ENCODE data around the gene PTMA. TPM values are rescaled to one million over a fixed set of nuclear protein-coding genes. Genes with fewer than 3 reads are reported as not detected.
"Not testable (repeated sequence)": the region's sequence is repeated elsewhere in the genome, so short reads cannot be mapped to it uniquely, and the experiment has no call there.

PTMA gene, protein sequence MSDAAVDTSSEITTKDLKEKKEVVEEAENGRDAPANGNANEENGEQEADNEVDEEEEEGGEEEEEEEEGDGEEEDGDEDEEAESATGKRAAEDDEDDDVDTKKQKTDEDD
- 1,200 and 1,260 TPM in 2 replicates for total RNA-seq (2021)
- percentile 99 among the genes with signal in this experiment for Bru-seq, nascent RNA
- percentile 100 among the genes with signal in this experiment for BruChase-seq, experiment 1, labeled RNA remaining after a 2-hour chase
- BruChase-seq, experiment 2, labeled RNA remaining after a 6-hour chase: percentile 100 among the genes with signal in this experiment
- long read RNA-seq, transcript PTMA-209 (5 exons, 784 nt): minor isoform, 12 of 2,240 reads
- long read RNA-seq, transcript PTMA-202 (5 exons, 1,221 nt): major isoform, 1,893 of 2,240 reads
- long read RNA-seq, transcript PTMA-201 (5 exons, 1,212 nt): minor isoform, 189 of 2,240 reads
- long read RNA-seq, partial matches to known transcripts: 41 of 2,240 reads
- long read RNA-seq, other reads (novel, unspliced or antisense): 101 of 2,240 reads

DNA sequence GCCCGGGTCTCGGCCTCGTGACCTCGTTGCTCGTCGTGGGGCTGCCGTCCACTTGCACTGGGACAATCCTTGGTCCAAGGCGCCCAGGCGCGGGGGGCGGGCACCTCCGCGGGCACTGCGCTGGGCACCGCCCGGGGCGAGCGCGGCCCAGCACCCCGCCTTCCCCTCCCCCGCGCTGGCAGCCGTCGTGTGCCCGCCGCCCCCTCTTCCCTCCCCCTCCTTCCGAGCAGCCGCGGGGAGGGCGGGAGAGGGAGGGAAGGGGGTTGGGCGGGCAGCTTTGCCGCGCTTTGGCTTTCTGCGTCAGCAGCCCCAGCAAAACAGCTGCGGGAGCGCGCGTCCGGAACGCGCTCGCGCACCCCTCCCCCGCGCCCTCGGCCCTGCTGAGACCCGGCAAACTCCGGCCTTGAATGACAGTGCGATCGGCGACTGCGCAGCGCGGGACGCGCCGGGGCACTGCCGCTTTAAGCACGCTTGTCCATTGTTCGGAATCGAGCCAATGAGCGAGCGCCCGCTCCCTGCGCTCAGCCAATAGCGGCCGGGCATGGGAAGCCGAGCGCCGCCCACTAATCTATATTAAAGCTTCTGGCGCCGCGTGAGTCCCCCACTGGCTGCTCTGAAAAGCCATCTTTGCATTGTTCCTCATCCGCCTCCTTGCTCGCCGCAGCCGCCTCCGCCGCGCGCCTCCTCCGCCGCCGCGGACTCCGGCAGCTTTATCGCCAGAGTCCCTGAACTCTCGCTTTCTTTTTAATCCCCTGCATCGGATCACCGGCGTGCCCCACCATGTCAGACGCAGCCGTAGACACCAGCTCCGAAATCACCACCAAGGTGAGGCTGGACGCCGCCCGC, at the start of gene PTMA:
TSS of gene PTMA (plus strand) at position 599 of the 846 bp plus-strand sequence. CDS start at position 781, 182 bp downstream.
- Histone ChIP-seq H3K36me3 (ENCODE audit: low read depth) (peaks cover 14% of the 10 kb centered on the region), H3K79me2 (ENCODE audit: low read depth) (peaks cover 58% of the 10 kb centered on the region), H3K27ac (peak within 1 kb of the TSS; percentile 99), H2AFZ (peak within 1 kb of the TSS; percentile 90), H4K20me1 (ENCODE audit: insufficient read depth) (peaks cover 24% of the 10 kb centered on the region), H3K4me1 (replicated peaks; ENCODE audit: insufficient read depth) (peaks cover 26% of the 10 kb centered on the region), H3K4me3 (peak within 1 kb of the TSS; percentile 100), H3K9me3 (ENCODE audit: insufficient read depth, low read depth) (no peaks in the 10 kb centered on the region), H3K9me2 (ENCODE audit: insufficient read depth) (no peaks in the 10 kb centered on the region), H3F3A (ENCODE audit: insufficient read depth, low read depth) (peaks cover 38% of the 10 kb centered on the region), H3K27me3 (ENCODE audit: insufficient read depth, low read depth) (no peaks in the 10 kb centered on the region), H3K4me2 (peak within 1 kb of the TSS; percentile 97)
- TF ChIP-seq EZH2 (IDR thresholded peaks at IDR 0.05; ENCODE audit: low read depth): no peak
- TF ChIP-seq, protein P1, sequence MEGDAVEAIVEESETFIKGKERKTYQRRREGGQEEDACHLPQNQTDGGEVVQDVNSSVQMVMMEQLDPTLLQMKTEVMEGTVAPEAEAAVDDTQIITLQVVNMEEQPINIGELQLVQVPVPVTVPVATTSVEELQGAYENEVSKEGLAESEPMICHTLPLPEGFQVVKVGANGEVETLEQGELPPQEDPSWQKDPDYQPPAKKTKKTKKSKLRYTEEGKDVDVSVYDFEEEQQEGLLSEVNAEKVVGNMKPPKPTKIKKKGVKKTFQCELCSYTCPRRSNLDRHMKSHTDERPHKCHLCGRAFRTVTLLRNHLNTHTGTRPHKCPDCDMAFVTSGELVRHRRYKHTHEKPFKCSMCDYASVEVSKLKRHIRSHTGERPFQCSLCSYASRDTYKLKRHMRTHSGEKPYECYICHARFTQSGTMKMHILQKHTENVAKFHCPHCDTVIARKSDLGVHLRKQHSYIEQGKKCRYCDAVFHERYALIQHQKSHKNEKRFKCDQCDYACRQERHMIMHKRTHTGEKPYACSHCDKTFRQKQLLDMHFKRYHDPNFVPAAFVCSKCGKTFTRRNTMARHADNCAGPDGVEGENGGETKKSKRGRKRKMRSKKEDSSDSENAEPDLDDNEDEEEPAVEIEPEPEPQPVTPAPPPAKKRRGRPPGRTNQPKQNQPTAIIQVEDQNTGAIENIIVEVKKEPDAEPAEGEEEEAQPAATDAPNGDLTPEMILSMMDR (conservative IDR thresholded peaks at IDR 0.05): no peak
- intact Hi-C loops (cut with micrococcal nuclease; ENCODE audit: unreplicated experiment): loop anchor here (1.0 to 2.0 kb wide), 6 partner anchors 28 to 96 kb away; no protein-coding TSS in a partner anchor
- ChIA-PET POLR2A (ENCODE audit: unreplicated experiment) (interaction anchor here (0.5 to 1.5 kb wide), 4 partner anchors 35 to 94 kb away, joined by 4 to 10 read pairs (median 8); no protein-coding TSS in a partner anchor), CTCF (interaction anchor here (0.6 to 1.5 kb wide), 2 partner anchors 35 to 51 kb away, joined by 4 read pairs; no protein-coding TSS in a partner anchor)
- DNase-seq: peak; percentile 95 to 99
- BruUV-seq (replicated peaks): no TSS peak

DNA sequence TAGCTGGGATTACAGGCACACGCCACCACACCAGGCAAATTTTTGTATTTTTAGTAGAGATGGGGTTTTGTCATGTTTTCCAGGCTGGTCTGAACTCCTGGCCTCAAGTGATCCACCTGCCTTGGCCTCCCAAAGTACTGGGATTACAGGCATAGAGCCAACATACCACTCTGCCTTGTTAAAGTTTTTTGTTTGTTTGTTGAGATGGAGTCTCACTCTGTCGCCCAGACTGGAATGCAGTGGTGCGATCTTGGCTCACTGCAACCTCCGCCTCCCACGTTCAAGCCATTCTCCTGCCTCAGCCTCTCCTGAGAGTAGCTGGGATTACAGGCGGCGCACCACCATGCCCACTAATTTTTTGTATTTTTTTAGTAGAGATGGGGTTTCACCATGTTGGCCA, 48.3 kb upstream of the PTMA start:
- BruUV-seq (replicated peaks); H3K9me2 ChIP-seq (ENCODE audit: insufficient read depth); DNase-seq; H3K27ac ChIP-seq; H3K4me2 ChIP-seq; H2AFZ ChIP-seq; POLR2A ChIA-PET (ENCODE audit: unreplicated experiment); H3K4me3 ChIP-seq; CTCF ChIA-PET; H4K20me1 ChIP-seq (ENCODE audit: insufficient read depth); H3K27me3 ChIP-seq (ENCODE audit: insufficient read depth, low read depth); intact Hi-C loops (cut with micrococcal nuclease; ENCODE audit: unreplicated experiment); H3K9me3 ChIP-seq (ENCODE audit: insufficient read depth, low read depth); H3K79me2 ChIP-seq (ENCODE audit: low read depth); H3K36me3 ChIP-seq (ENCODE audit: low read depth): not testable (repeated sequence)
- H3K4me1 ChIP-seq (replicated peaks; ENCODE audit: insufficient read depth): peaks cover 44% of the 10 kb centered on the region
- H3F3A ChIP-seq (ENCODE audit: insufficient read depth, low read depth): peaks cover 17% of the 10 kb centered on the region

DNA sequence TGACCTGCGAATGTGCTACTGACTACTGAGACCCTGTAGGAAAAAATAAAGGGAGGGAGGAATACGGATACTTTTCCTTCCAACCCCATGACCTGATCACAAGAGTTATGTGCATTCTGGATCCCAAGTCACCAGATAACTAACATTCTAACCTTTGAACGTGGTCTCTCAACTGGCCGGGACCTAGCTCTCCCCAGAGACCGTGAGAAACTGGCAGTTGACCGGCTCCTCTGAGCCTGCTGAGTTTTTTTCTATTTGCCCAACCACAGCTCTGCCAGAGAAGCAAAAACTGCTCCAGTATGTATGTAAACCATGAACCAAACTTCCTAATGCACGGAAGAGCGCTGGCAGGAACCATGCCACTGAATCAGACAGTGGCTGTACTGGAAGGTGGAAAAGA, 47.5 kb upstream of the PTMA start:
- no peak overlapping the region for H2AFZ ChIP-seq
- H3K27ac ChIP-seq: no peak overlapping the region

More for the DNA sequence above, 47.5 kb upstream of the PTMA start:
- ChIA-PET POLR2A (ENCODE audit: unreplicated experiment) (no interaction called here), CTCF (no interaction called here)
- Histone ChIP-seq H3K4me3 (no peak overlapping the region), H3K79me2 (ENCODE audit: low read depth) (no peaks in the 10 kb centered on the region), H3K9me3 (ENCODE audit: insufficient read depth, low read depth) (no peaks in the 10 kb centered on the region), H3K4me1 (replicated peaks; ENCODE audit: insufficient read depth) (peaks cover 48% of the 10 kb centered on the region), H4K20me1 (ENCODE audit: insufficient read depth) (no peaks in the 10 kb centered on the region), H3K36me3 (ENCODE audit: low read depth) (no peaks in the 10 kb centered on the region), H3K27me3 (ENCODE audit: insufficient read depth, low read depth) (no peaks in the 10 kb centered on the region), H3K9me2 (ENCODE audit: insufficient read depth) (no peaks in the 10 kb centered on the region), H3K4me2 (no peak overlapping the region), H3F3A (ENCODE audit: insufficient read depth, low read depth) (peaks cover 17% of the 10 kb centered on the region)
- BruUV-seq (replicated peaks): no TSS peak
- intact Hi-C loops (cut with micrococcal nuclease; ENCODE audit: unreplicated experiment): no loop called here
- no peak for TF ChIP-seq EZH2 (IDR thresholded peaks at IDR 0.05; ENCODE audit: low read depth)
- TF ChIP-seq, protein P1 (conservative IDR thresholded peaks at IDR 0.05): no peak
- no peak for DNase-seq
